Thyroid gland (tissue), 4 donors: ENCODE data around the gene NUBP2. TPM values are rescaled to one million over a fixed set of nuclear protein-coding genes. Genes with fewer than 3 reads are reported as not detected.

Experiments
- DNase-seq, 2 donors: peaks; one replicate each; pipeline ENCODE4 v3.0.0-alpha.2; 2019
- H3K27ac ChIP-seq, 3 donors: fragments of 200-600 bp; sonication (generic); 1 replicate in 2 of 3; 2 replicates in 1 of 3; pipeline ENCODE4 v1.5.1; 2016 to 2019; ENCODE audit warnings: mild to moderate bottlenecking in 1 of 3, moderate library complexity in 1 of 3
- H3K27me3 ChIP-seq: fragments of 200-600 bp; sonication (generic); one replicate; pipeline ENCODE4 v1.5.1; 2019
- H3K36me3 ChIP-seq, 2 donors: fragments of 200-600 bp; sonication (generic); one replicate each; pipeline ENCODE4 v1.5.1; 2016 to 2019
- H3K4me1 ChIP-seq, 2 donors: fragments of 200-600 bp; sonication (generic); one replicate each; pipeline ENCODE4 v1.5.1; 2017 to 2019
- H3K4me3 ChIP-seq, 3 donors: fragments of 200-600 bp; sonication (generic); replicated peaks in 1 of 3; 1 replicate in 2 of 3; 2 replicates in 1 of 3; pipeline ENCODE4 v1.5.1; 2016; ENCODE audit warnings: mild to moderate bottlenecking in 1 of 3
- H3K9me3 ChIP-seq: fragments of 200-600 bp; sonication (generic); one replicate; pipeline ENCODE4 v1.5.1; 2017
- CTCF ChIP-seq, 6 experiments: fragments of 200-600 bp in 3 of 6; fragments of 450-650 bp in 3 of 6; sonication (generic) in 3 of 6; IDR thresholded peaks; one replicate each; pipeline ENCODE4 v1.5.1; 2016 to 2019; ENCODE audit warnings: antibody characterized with exemption in 6 of 6, mild to moderate bottlenecking in 2 of 6, inconsistent platforms in 1 of 6, moderate library complexity in 1 of 6
- POLR2A ChIP-seq, 2 donors: fragments of 450-650 bp; IDR thresholded peaks; one replicate each; pipeline ENCODE4 v1.6.1; 2017; ENCODE audit warnings: antibody characterized with exemption in 2 of 2, mild to moderate bottlenecking in 2 of 2, moderate library complexity in 1 of 2
- WGBS, 2 donors: methylation state at CpG; one replicate each; pipeline ENCODE4 v1.1.5; 2017; 5-methylcytosine and 5-hydroxymethylcytosine counted together
- intact Hi-C: fragments of 100-400 bp; cut with DNase I; formaldehyde crosslinking; loops from one replicate; pipeline ENCODE4 v1.15.1; 2023
- total RNA-seq, 4 donors: library from RNA; depleted of rRNA; stranded (reverse); fragments of >200 nt; gene quantifications; one replicate each; pipeline ENCODE4 v1.2.3, GENCODE V29; 2016

NUBP2 gene
- total RNA-seq, 4 donors from 2014 or later: 47.3 to 122 (median 106) TPM

GRCh38 chr16:1784977-1785845 is 2.5 kb downstream of the NUBP2 start:
- H3K27ac ChIP-seq: no peak overlapping the region
- H3K4me3 ChIP-seq: no peak overlapping the region
- WGBS, 2 donors: 85 to 89% methylated on average over 23 to 24 of the region's 26 CpGs
- intact Hi-C loops: no loop called here
- no peaks in the 10 kb centered on the region for H3K27me3 ChIP-seq
- H3K9me3 ChIP-seq: no peaks in the 10 kb centered on the region
- TF ChIP-seq POLR2A (IDR thresholded peaks at IDR 0.05) (no peak), CTCF (IDR thresholded peaks at IDR 0.05) (no peak)
- H3K36me3 ChIP-seq: peaks cover 23 to 24% of the 10 kb centered on the region in 2 donors
- H3K4me1 ChIP-seq: peaks cover 14 to 24% of the 10 kb centered on the region in 2 donors
- no peak for DNase-seq

GRCh38 chr16:1785846-1786170 is 3.0 kb downstream of the NUBP2 start:
- TF ChIP-seq POLR2A (IDR thresholded peaks at IDR 0.05) (no peak), CTCF (IDR thresholded peaks at IDR 0.05) (no peak)
- no peak overlapping the region for H3K27ac ChIP-seq
- peaks cover 14 to 21% of the 10 kb centered on the region in 2 donors for H3K4me1 ChIP-seq
- 93 to 95% methylated on average over 11 to 14 of the region's 14 CpGs for WGBS, 2 donors
- no peaks in the 10 kb centered on the region for H3K27me3 ChIP-seq
- no peak overlapping the region for H3K4me3 ChIP-seq
- no peaks in the 10 kb centered on the region for H3K9me3 ChIP-seq
- H3K36me3 ChIP-seq: peaks cover 17 to 21% of the 10 kb centered on the region in 2 donors
- DNase-seq: no peak
- intact Hi-C loops: no loop called here

- no peak for TF ChIP-seq CTCF (IDR thresholded peaks at IDR 0.05)
- TF ChIP-seq POLR2A (IDR thresholded peaks at IDR 0.05): no peak
Observed at GRCh38 chr16:1786242-1787055, 3.7 kb downstream of the NUBP2 start.

GRCh38 chr16:1787056-1787321 is 4.2 kb downstream of the NUBP2 start:
- WGBS, 2 donors: 82 to 93% methylated on average over 4 to 6 of the region's 6 CpGs
- Histone ChIP-seq H3K4me1 (peaks cover 4 to 13% of the 10 kb centered on the region in 2 donors), H3K9me3 (no peaks in the 10 kb centered on the region), H3K27me3 (no peaks in the 10 kb centered on the region), H3K36me3 (peaks cover 17 to 21% of the 10 kb centered on the region in 2 donors), H3K4me3 (no peak overlapping the region), H3K27ac (no peak overlapping the region)
- no peak for DNase-seq
- intact Hi-C loops: no loop called here
- TF ChIP-seq CTCF (IDR thresholded peaks at IDR 0.05) (no peak), POLR2A (IDR thresholded peaks at IDR 0.05) (no peak)

More at GRCh38 chr16:1786242-1787055, 3.7 kb downstream of the NUBP2 start:
- H3K27me3 ChIP-seq: no peaks in the 10 kb centered on the region
- peaks cover 17 to 21% of the 10 kb centered on the region in 2 donors for H3K36me3 ChIP-seq
- intact Hi-C loops: no loop called here
- no peak overlapping the region for H3K27ac ChIP-seq
- H3K4me3 ChIP-seq: no peak overlapping the region
- H3K4me1 ChIP-seq: peaks cover 9 to 15% of the 10 kb centered on the region in 2 donors
- no peaks in the 10 kb centered on the region for H3K9me3 ChIP-seq
- WGBS, 2 donors: 91% methylated on average over 19 to 30 of the region's 51 CpGs
- DNase-seq: no peak
